ENCODE measurements around the gene SIL1.

The SIL1 gene

GRCh38 chr5:138903130-138903775 lies 294.9 kb downstream of the SIL1 start:
- H3K4me3 ChIP-seq (ENCODE audit: low read depth, low read length), result no peak overlapping the region
- no peak for DNase-seq (ENCODE audit: low read depth)

GRCh38 chr5:138901716-138902115 lies 296.5 kb downstream of the SIL1 start:
- DNase-seq (ENCODE audit: low read depth), result no peak
- H3K4me3 ChIP-seq (ENCODE audit: low read depth, low read length), result no peak overlapping the region
- TF ChIP-seq CTCF (IDR thresholded peaks at IDR 0.05; ENCODE audit: control insufficient read depth, extremely low read depth, insufficient read depth), result no peak

More at GRCh38 chr5:138903130-138903775, 294.9 kb downstream of the SIL1 start:
- TF ChIP-seq CTCF (IDR thresholded peaks at IDR 0.05; ENCODE audit: control insufficient read depth, extremely low read depth, insufficient read depth), result no peak

GRCh38 chr5:138900281-138900965 lies 297.7 kb downstream of the SIL1 start:
- no peak overlapping the region for H3K4me3 ChIP-seq (ENCODE audit: low read depth, low read length)
- peak; percentile 2 for DNase-seq (ENCODE audit: low read depth)

GRCh38 chr5:138898742-138899141 lies 299.4 kb downstream of the SIL1 start:
- H3K4me3 ChIP-seq (ENCODE audit: low read depth, low read length), result no peak overlapping the region
- DNase-seq (ENCODE audit: low read depth), result no peak
- no peak for TF ChIP-seq CTCF (IDR thresholded peaks at IDR 0.05; ENCODE audit: control insufficient read depth, extremely low read depth, insufficient read depth)

More at GRCh38 chr5:138900281-138900965, 297.7 kb downstream of the SIL1 start:
- TF ChIP-seq CTCF (IDR thresholded peaks at IDR 0.05; ENCODE audit: control insufficient read depth, extremely low read depth, insufficient read depth), result no peak

- no peak for DNase-seq (ENCODE audit: low read depth)
- no peak for TF ChIP-seq CTCF (IDR thresholded peaks at IDR 0.05; ENCODE audit: control insufficient read depth, extremely low read depth, insufficient read depth)
These were observed 299.9 kb downstream of the SIL1 start for GRCh38 chr5:138898299-138898698.

More at GRCh38 chr5:138898299-138898698, 299.9 kb downstream of the SIL1 start:
- no peak overlapping the region for H3K4me3 ChIP-seq (ENCODE audit: low read depth, low read length)

All from LNCaP clone FGC (cell line).